NCI-H1105 (cell line): ENCODE measurements around the gene DES.
"Not testable (repeated sequence)": the region's sequence is repeated elsewhere in the genome, so short reads cannot be mapped to it uniquely, and the experiment has no call there.

ENCODE experiments used
- DNase-seq: peaks from one replicate; lab custom pipeline; 2025; lab: John Stamatoyannopoulos, UW

DES gene

GRCh38 chr2:219399716-219400478 is 18.3 kb upstream of the DES start:
- DNase-seq, result no peak

DNA sequence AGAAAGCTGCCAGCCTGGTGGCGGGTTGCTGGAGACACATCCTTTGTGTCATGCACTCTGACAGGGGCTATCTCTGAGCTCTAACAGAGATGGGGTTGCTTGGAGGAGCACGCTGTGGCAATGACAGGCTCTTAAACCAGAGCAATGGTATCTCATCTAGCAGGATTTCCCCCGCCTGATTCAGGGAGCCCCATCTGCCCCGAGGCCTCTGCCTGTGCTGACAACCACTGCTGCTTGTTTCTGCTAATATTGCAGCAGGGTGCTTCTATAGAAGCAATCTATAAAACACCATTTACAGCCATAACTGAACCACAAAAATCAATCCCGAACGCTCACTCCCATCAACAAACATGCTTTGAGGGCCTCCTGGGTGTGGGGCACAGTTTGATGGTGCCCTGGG is 17.6 kb upstream of the DES start:
- DNase-seq, result no peak

GRCh38 chr2:219401606-219402005 is 16.6 kb upstream of the DES start:
- DNase-seq, result no peak

GRCh38 chr2:219402665-219403515 is 15.3 kb upstream of the DES start:
- DNase-seq, result peak; percentile 49

- DNase-seq, result no peak
These were observed 14.3 kb upstream of the DES start for GRCh38 chr2:219403861-219404260.

DNA sequence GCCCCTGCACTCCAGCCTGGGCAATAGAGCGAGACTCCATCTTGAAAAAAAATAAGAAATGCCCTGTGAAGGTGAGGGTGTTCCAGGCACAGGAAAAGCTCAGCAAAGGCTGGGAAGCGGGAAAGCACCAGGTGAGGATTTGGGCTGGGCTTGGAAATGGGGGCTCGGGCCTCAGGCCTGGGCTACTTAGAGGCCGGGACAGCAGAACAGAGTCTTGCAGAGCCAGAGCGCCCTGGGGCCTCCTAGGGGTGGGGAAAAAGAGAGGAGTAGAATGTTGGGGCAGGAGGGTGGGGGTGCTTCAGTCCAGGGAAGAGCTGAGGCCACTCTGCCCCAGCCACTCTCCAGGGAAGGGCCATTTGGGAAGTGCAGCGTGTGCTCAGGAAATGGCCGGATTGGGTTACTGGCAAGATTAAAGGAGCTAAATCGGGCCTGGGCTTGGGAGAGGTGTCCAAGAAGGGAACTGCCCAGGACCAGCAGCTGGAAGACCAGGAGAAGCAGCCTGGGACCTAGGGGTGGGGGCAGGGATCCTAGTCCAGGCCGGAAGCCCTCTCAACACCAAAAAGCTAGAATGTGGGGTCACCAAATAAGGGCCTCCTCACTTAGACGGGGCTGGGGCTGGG is 13.8 kb upstream of the DES start:
- DNase-seq, result no peak

DNA sequence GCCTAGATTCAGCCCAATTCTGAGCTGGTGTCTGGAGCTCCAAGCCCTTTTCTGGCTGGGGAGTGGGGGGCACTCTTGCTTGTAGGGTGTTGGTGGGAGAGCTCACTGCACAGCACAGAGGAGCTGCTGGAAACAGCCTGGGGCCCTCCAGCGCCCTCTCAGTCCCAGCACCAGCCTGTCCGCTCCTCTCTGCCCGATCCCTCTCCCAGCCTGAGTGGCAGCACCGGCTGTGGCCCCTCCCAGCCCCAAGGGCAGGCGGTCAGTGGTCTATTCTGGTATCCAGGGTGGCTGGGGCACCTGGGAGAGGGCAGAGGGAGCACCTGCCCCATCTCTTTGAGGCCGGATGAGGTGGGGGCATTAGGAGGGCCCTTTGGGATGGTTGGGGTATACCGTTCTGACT is 13.2 kb upstream of the DES start:
- no peak for DNase-seq

DNA sequence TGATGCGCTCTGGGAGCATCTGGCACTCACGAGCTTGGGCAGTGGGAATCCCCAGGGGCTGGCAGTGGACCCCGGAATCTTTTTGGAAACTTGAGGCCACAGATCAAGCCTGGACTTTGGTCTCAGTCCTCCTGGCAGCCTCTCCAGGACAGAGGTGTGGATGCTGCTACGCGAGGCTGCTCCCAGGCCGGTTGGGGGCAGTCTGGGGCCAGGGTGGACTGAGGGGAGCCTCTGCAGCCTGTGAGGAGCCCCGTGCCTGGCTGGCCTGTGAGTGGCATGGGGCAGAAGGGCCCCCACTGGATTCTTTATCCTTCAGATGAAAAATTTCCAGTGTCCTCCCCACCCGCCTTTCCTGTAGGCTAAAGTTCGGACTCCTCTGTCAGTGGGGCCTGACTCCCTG is 12.7 kb upstream of the DES start:
- DNase-seq, result no peak

DNA sequence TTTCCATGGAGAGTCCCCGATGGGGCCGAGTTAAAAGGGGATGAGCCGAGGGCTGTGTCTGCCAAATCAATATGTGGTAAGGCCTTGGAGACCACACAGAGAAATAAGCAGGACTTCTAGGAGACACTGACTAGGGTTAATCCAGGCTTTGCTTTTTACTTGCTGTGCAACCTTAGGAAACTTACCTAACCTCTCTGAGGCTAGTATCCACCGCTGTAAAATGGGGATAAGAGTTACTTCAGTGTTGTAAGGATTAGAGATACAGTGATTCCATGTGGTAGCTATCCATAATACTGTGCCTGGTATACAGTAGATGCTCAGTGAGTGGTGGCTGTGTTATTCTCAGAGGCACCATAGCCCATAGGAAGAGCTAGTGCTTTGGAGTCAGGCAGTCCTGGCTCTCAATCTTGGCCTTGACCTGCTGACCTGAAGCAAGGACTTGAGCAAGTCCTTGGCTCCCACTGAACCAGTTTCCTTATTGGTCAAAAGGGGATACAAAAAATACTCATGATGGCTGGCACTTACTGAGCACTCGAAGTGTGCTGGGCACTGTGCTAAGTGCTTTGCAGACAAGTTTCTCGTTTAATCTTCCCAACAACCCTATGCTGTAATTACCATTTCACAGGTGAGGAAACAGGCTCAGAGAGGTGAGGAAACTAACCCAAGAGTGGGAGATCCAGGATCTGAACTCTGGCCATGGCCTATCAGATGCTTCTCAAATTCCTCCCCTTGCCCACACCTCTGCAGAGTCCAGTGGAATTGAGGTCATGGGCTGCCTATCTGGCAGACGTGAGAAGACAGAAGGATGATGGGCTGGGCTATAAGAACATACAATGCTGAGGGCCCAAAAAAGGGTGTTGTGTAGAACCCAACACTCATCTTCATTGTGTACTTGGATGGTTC is 12.0 kb upstream of the DES start:
- no peak for DNase-seq

DNA sequence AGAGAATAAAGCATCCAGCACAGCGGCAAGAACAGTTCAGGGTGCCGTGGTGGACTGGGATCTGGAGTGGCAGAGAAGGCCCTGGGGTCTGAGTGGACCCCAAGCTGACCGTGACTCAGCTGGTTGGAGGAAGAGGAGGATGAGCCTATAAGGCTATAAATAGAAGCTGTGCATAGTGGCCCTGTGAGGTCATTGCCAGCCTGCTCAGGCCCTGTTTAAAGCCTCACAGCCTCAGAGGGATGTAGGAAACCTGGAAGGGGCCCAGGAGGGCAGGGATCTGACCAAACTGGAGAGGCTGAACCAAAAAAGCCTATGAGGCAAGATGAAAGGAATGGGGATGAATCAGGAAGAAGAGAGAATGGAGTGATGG is 11.3 kb upstream of the DES start:
- DNase-seq, result no peak

GRCh38 chr2:219407343-219407742 is 10.8 kb upstream of the DES start:
- DNase-seq, result not testable (repeated sequence)

DNA sequence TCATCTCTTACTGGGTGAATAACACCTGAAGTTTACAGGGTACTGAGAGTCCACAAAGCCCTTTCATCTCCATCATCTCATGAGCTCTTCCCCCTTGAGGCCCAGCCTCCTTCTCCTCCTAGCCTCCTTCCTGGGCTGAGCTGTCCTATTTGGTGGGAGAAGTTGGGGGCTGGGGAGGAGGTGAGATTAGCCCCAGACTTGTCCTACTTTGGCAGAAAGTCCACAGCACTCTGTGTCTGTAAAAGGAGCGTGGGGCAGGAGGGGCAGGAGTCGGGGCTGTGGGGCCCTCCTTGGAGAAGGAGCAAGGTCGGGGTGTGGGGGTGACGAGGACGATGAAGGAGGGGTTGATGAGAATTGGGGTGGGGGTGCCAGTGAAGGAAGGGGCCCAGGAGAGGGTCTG is 10.0 kb upstream of the DES start:
- DNase-seq, result no peak

- DNase-seq, result no peak
These were observed 9.5 kb upstream of the DES start for GRCh38 chr2:219408631-219409030.

DNA sequence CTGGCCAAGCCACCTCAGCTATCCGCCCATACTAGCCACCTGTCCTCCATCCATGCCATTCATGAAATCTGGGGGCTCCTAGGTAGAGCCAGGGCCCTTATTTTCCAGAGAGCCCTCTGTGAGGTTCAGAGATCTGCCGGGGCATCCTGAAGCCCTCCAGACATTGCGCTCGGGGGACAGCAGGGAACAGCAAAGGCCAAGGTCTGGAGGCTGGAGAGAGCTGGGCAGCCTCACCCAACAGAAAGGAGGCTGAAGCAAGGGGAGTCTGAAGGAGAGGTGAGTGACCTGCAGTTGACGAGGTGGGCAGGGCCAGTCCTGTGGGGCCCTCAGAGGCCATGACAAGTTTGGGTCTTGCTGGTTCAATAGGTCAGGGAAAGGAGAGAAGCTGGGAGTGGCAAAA is 8.6 kb upstream of the DES start:
- DNase-seq, result no peak

DNA sequence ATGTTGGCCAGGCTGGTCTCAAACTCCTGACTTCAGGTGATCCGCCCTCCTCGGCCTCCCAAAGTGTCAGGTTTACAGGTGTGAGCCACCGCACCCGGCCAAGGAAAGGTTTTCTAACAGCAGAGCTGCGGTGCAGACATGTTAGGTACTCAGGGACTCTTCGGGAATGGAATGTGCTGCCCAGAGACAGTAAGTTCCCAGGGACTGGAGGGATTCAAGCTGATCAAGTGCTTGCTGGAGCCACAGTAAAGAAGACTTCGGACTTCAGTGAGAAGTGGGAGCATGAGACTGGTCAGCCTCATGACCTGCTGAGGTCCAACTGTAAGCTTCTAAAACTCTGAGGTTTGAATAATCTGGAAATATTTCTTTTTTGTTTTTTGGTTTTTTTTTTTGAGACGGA is 7.8 kb upstream of the DES start:
- no peak for DNase-seq

GRCh38 chr2:219414857-219415256 is 3.3 kb upstream of the DES start:
- DNase-seq, result no peak

DNA sequence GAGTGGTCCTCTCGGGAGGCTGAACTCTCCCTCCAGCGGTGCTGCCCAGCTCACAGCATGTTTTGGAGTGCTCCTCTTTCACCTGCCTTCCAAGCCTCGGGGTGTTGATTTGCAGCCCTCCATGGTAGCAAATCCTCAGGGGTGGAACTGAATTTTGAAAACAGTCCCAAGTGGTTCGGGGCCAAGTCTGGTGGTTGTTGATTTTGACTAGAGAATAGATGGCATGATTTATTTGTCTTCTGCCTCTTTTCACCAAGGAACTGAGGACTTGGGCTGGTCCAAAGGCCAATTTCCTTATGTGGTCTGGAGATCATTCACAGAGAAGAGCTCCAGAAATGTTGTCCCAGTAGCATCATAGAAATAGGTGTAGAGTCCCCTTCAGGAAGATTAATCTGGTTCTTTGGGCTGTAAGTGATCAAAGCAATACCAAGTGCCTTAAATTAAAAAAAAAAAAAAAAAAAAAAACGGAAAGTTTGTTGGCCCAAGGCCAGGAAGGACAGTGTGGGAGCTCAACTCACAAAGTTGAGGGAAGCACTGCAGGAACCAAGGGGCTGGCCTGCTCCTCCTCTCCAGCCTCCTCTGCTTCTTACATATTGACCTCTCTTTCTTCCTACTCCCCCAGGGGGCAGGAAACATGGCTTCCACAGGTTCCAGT is 2.5 kb upstream of the DES start:
- no peak for DNase-seq

DNA sequence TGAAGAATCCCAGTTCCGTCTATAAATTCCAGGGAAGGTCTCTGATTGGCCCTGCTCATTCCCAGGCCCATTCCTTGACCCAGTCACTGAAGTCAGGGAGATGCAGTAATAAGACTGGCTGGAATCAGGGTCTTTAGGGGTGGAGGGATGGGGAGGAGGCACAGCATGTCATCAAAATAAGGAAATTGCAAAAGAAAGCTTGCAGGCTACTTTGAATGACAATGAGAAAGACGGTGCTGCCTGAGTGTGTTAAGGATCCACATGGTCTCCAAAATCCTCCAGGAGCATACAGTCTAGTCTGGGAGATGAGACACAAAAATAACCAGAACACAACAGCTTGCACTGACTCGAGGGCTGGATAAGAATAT is 2.0 kb upstream of the DES start:
- no peak for DNase-seq

DNA sequence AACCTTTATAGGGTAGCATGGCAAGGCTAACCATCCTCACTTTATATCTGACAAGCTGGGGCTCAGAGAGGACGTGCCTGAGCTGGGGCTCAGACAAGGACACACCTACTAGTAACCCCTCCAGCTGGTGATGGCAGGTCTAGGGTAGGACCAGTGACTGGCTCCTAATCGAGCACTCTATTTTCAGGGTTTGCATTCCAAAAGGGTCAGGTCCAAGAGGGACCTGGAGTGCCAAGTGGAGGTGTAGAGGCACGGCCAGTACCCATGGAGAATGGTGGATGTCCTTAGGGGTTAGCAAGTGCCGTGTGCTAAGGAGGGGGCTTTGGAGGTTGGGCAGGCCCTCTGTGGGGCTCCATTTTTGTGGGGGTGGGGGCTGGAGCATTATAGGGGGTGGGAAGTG is 1.2 kb upstream of the DES start:
- no peak for DNase-seq

DNA sequence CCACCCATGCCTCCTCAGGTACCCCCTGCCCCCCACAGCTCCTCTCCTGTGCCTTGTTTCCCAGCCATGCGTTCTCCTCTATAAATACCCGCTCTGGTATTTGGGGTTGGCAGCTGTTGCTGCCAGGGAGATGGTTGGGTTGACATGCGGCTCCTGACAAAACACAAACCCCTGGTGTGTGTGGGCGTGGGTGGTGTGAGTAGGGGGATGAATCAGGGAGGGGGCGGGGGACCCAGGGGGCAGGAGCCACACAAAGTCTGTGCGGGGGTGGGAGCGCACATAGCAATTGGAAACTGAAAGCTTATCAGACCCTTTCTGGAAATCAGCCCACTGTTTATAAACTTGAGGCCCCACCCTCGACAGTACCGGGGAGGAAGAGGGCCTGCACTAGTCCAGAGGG is 803 bp upstream of the DES start:
- DNase-seq, result no peak

DNA sequence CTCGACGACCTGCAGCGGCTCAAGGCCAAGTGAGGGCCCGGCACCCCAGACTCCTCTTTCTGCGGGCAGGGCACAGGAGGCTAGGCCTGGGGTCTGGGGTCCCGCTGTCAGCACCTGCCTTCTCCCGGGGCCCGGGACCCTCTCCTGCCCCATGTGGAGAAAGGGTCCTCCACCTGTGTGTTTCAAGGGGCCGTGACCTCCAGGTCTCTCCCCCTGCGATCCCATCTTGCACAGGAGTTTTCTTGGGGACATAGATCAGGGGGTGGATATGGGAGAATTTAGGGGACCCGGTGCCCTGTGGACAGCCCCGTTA is 791 bp downstream of the DES start:
- DNase-seq, result no peak
